Ascending aorta (tissue), 2 donors: ENCODE measurements around the gene NAPB. TPM values are rescaled to one million over a fixed set of nuclear protein-coding genes. Genes with fewer than 3 reads are reported as not detected.

ENCODE experiments used
- DNase-seq, 2 donors: peaks; one replicate each; pipeline ENCODE4 v3.0.0-alpha.2; 2019; ENCODE audit warnings: low spot score in 2 of 2
- H3K27ac ChIP-seq, 2 donors: fragments of 200-600 bp; sonication (generic); one replicate each; pipeline ENCODE4 v1.5.1; 2016 to 2017; ENCODE audit warnings: mild to moderate bottlenecking in 1 of 2
- H3K27me3 ChIP-seq: fragments of 200-600 bp; sonication (generic); one replicate; pipeline ENCODE4 v1.5.1; 2017
- H3K36me3 ChIP-seq, 2 donors: fragments of 200-600 bp; sonication (generic); one replicate each; pipeline ENCODE4 v1.5.1; 2016
- H3K4me1 ChIP-seq, 2 donors: fragments of 200-600 bp; sonication (generic); one replicate each; pipeline ENCODE4 v1.5.1; 2016 to 2017; ENCODE audit warnings: mild to moderate bottlenecking in 1 of 2
- H3K4me3 ChIP-seq, 2 donors: fragments of 200-600 bp; sonication (generic); one replicate each; pipeline ENCODE4 v1.5.1; 2016 to 2017; ENCODE audit warnings: mild to moderate bottlenecking in 1 of 2
- H3K9me3 ChIP-seq, 2 donors: fragments of 200-600 bp; sonication (generic); one replicate each; pipeline ENCODE4 v1.5.1; 2016
- CTCF ChIP-seq, 3 experiments: fragments of 200-600 bp in 2 of 3; fragments of 450-650 bp in 1 of 3; sonication (generic) in 2 of 3; IDR thresholded peaks; one replicate each; pipeline ENCODE4 v1.5.1; 2016 to 2019; ENCODE audit warnings: antibody characterized with exemption in 3 of 3, mild to moderate bottlenecking in 1 of 3, moderate library complexity in 1 of 3
- intact Hi-C: fragments of 100-400 bp; cut with DNase I; formaldehyde crosslinking; loops from one replicate; pipeline ENCODE4 v1.15.1; 2023
- total RNA-seq: library from RNA; depleted of rRNA; stranded (reverse); fragments of >200 nt; gene quantifications from one replicate; pipeline ENCODE4 v1.1.0, GENCODE V29; 2016

Gene NAPB
- total RNA-seq, 1 donor from 2014 or later = 0.75 TPM

- H3K4me1 ChIP-seq = no peaks in the 10 kb centered on the region
- no peaks in the 10 kb centered on the region for H3K36me3 ChIP-seq
- intact Hi-C loops = no loop called here
- no peaks in the 10 kb centered on the region for H3K9me3 ChIP-seq
- no peak for TF ChIP-seq CTCF (IDR thresholded peaks at IDR 0.05)
- no peak for DNase-seq
- H3K27ac ChIP-seq = no peak overlapping the region
- no peak overlapping the region for H3K4me3 ChIP-seq
- H3K27me3 ChIP-seq = no peaks in the 10 kb centered on the region
Observed at GRCh38 chr20:23334111-23334510, 87.2 kb downstream of the NAPB start.

GRCh38 chr20:23332467-23332866, 88.8 kb downstream of the NAPB start:
- H3K27ac ChIP-seq = no peak overlapping the region
- no peak overlapping the region for H3K4me3 ChIP-seq
- no peaks in the 10 kb centered on the region for H3K4me1 ChIP-seq
- DNase-seq = no peak
- H3K9me3 ChIP-seq = no peaks in the 10 kb centered on the region
- no peaks in the 10 kb centered on the region for H3K36me3 ChIP-seq
- H3K27me3 ChIP-seq = no peaks in the 10 kb centered on the region
- no peak for TF ChIP-seq CTCF (IDR thresholded peaks at IDR 0.05)
- intact Hi-C loops = no loop called here

- Histone ChIP-seq H3K27me3 (no peaks in the 10 kb centered on the region), H3K9me3 (no peaks in the 10 kb centered on the region), H3K27ac (no peak overlapping the region), H3K4me1 (no peaks in the 10 kb centered on the region), H3K36me3 (no peaks in the 10 kb centered on the region), H3K4me3 (no peak overlapping the region)
- intact Hi-C loops = no loop called here
- no peak for TF ChIP-seq CTCF (IDR thresholded peaks at IDR 0.05)
- no peak for DNase-seq
Observed at GRCh38 chr20:23331450-23332350, 89.6 kb downstream of the NAPB start.

GRCh38 chr20:23327617-23328333, 93.5 kb downstream of the NAPB start:
- intact Hi-C loops = no loop called here
- H3K27ac ChIP-seq = no peak overlapping the region
- no peaks in the 10 kb centered on the region for H3K4me1 ChIP-seq
- no peaks in the 10 kb centered on the region for H3K9me3 ChIP-seq
- no peak for DNase-seq
- H3K4me3 ChIP-seq = no peak overlapping the region
- H3K27me3 ChIP-seq = no peaks in the 10 kb centered on the region
- no peak for TF ChIP-seq CTCF (IDR thresholded peaks at IDR 0.05)
- no peaks in the 10 kb centered on the region for H3K36me3 ChIP-seq

- no peak for TF ChIP-seq CTCF (IDR thresholded peaks at IDR 0.05)
- no peaks in the 10 kb centered on the region for H3K36me3 ChIP-seq
- H3K4me3 ChIP-seq = no peak overlapping the region
- H3K27ac ChIP-seq = no peak overlapping the region
- no peaks in the 10 kb centered on the region for H3K9me3 ChIP-seq
- H3K27me3 ChIP-seq = no peaks in the 10 kb centered on the region
- intact Hi-C loops = no loop called here
- DNase-seq = no peak
- no peaks in the 10 kb centered on the region for H3K4me1 ChIP-seq
Observed at GRCh38 chr20:23326774-23327173, 94.5 kb downstream of the NAPB start.
